HepG2 (cell line): Measurements from ENCODE around the gene ZNF507. TPM values are rescaled to one million over a fixed set of nuclear protein-coding genes. Genes with fewer than 3 reads are reported as not detected.

Experiments used
- ATAC-seq: fragments of 200-7000 bp; cut with Tn5 transposase; 3 replicates; pipeline ENCODE4 v1.9.1; 2020; ENCODE audit warnings: mild to moderate bottlenecking, moderate library complexity
- BruUV-seq: library from RNA; stranded (reverse); fragments of 400-500 nt; replicated peaks from 2 replicates; lab custom pipeline; 2021; lab: Mats Ljungman, UMichigan
- CTCF ChIA-PET: fragments of 300-600 bp; formaldehyde crosslinking; extraction: SDS; loops from one replicate; lab custom pipeline; 2021; ENCODE audit warnings: low total read pairs, inconsistent platforms, low intra/inter-chr PET ratio; lab: Yijun Ruan, JAX
- POLR2A ChIA-PET: fragments of 350-600 bp; sonication (Branson Sonifier 250); formaldehyde crosslinking; loops from one replicate; lab custom pipeline; 2020; ENCODE audit warnings: antibody characterized with exemption, inconsistent platforms; lab: Yijun Ruan, JAX
- DNase-seq: peaks from one replicate; pipeline ENCODE4 v3.0.0-alpha.2; 2015; ENCODE audit warnings: low spot score
- FAIRE-seq: peaks from 3 replicates; lab custom pipeline; 2011; peaks lifted over from hg19 to GRCh38; lab: Jason Lieb, UNC
- H2AFZ ChIP-seq: one replicate; pipeline ENCODE4 v1.6.1; 2011; ENCODE audit warnings: low read length, inconsistent platforms
- H3K27ac ChIP-seq: fragments of 300-600 bp; 3 replicates; pipeline ENCODE4 v1.8.0; 2011; ENCODE audit warnings: mixed run types, mild to moderate bottlenecking, mixed read lengths, low read length, inconsistent platforms; ENCODE audit not compliant: insufficient read depth; ENCODE audit errors: extremely low read length
- H3K27me3 ChIP-seq, 2 experiments: fragments of 200-600 bp in 1 of 2; 2 replicates in 1 of 2; 3 replicates in 1 of 2; pipeline versions ENCODE4 v1.6.0 to v1.8.0; 2011; ENCODE audit warnings: low read length in 2 of 2, mild to moderate bottlenecking in 2 of 2, moderate library complexity in 2 of 2, inconsistent platforms in 1 of 2; ENCODE audit not compliant: insufficient read depth in 2 of 2, control insufficient read depth in 1 of 2
- H3K36me3 ChIP-seq, 2 experiments: fragments of 200-600 bp in 1 of 2; replicated peaks in 1 of 2; 2 replicates in 1 of 2; 3 replicates in 1 of 2; pipeline versions ENCODE4 v1.5.1 to v1.8.0; 2011; ENCODE audit warnings: low read length in 2 of 2, inconsistent platforms in 1 of 2; ENCODE audit not compliant: insufficient read depth in 2 of 2, control insufficient read depth in 1 of 2
- H3K4me1 ChIP-seq: 2 replicates; pipeline ENCODE4 v1.5.1; 2012; ENCODE audit warnings: low read length, inconsistent platforms; ENCODE audit not compliant: insufficient read depth
- H3K4me2 ChIP-seq: 2 replicates; pipeline ENCODE4 v1.6.0; 2011; ENCODE audit warnings: low read depth, low read length, inconsistent platforms
- H3K4me3 ChIP-seq, 3 experiments: fragments of 200-600 bp in 1 of 3; sonication (generic), shearing (Covaris generic) in 1 of 3; replicated peaks in 1 of 3; 2 replicates each; pipeline ENCODE4 v1.5.1; 2011 to 2016; ENCODE audit warnings: low read length in 3 of 3, inconsistent platforms in 2 of 3, low read depth in 2 of 3, mild to moderate bottlenecking in 2 of 3, control low read depth in 1 of 3, mixed read lengths in 1 of 3; ENCODE audit not compliant: insufficient read depth in 1 of 3
- H3K79me2 ChIP-seq: one replicate; pipeline ENCODE4 v1.6.1; 2011; ENCODE audit warnings: low read length, inconsistent platforms; ENCODE audit not compliant: insufficient read depth
- H3K9ac ChIP-seq: 2 replicates; pipeline ENCODE4 v1.6.0; 2011; ENCODE audit warnings: mild to moderate bottlenecking, low read depth, low read length, inconsistent platforms; ENCODE audit not compliant: insufficient read depth
- H3K9me3 ChIP-seq: 2 replicates; pipeline ENCODE4 v1.5.1; 2012; ENCODE audit warnings: mild to moderate bottlenecking, low read length
- H4K20me1 ChIP-seq: 2 replicates; pipeline ENCODE4 v1.6.0; 2011; ENCODE audit warnings: inconsistent platforms, mild to moderate bottlenecking, low read length, moderate library complexity; ENCODE audit not compliant: insufficient read depth
- CEBPG ChIP-seq: IDR thresholded peaks from 2 replicates; pipeline ENCODE4 v1.6.1; 2016
- HMG20A ChIP-seq: IDR thresholded peaks from 2 replicates; pipeline ENCODE4 v1.6.1; 2016; ENCODE audit warnings: borderline replicate concordance
- MIXL1 ChIP-seq: IDR thresholded peaks from 2 replicates; pipeline ENCODE4 v1.6.1; 2016
- NCOA5 ChIP-seq: sonication (generic); formaldehyde crosslinking; IDR thresholded peaks from 2 replicates; pipeline ENCODE4 v1.4.0; 2020; ENCODE audit warnings: missing genetic modification reagents
- NCOR1 ChIP-seq: fragments of 200-600 bp; sonication (generic); IDR thresholded peaks from 2 replicates; pipeline ENCODE4 v1.7.0; 2017; ENCODE audit warnings: antibody characterized with exemption, low read length, borderline replicate concordance
- RARA ChIP-seq: IDR thresholded peaks from 2 replicates; pipeline ENCODE4 v1.6.1; 2016; ENCODE audit warnings: missing genetic modification reagents, missing compliant biosample characterization
- SKIL ChIP-seq: sonication (generic); formaldehyde crosslinking; IDR thresholded peaks from 2 replicates; pipeline ENCODE4 v1.8.0; 2022; ENCODE audit warnings: missing genetic modification reagents, mild to moderate bottlenecking, moderate library complexity, borderline replicate concordance
- SOX5 ChIP-seq: IDR thresholded peaks from 2 replicates; pipeline ENCODE4 v1.6.1; 2016; ENCODE audit warnings: borderline replicate concordance
- TEAD3 ChIP-seq: optimal IDR thresholded peaks from 2 replicates; pipeline ENCODE3; 2016; ENCODE audit warnings: borderline replicate concordance
- ZNF367 ChIP-seq: sonication (generic); formaldehyde crosslinking; IDR thresholded peaks from 2 replicates; pipeline ENCODE4 v1.4.0; 2020; ENCODE audit warnings: missing genetic modification reagents, borderline replicate concordance
- ZSCAN9 ChIP-seq: IDR thresholded peaks from 2 replicates; pipeline ENCODE4 v1.6.1; 2016; ENCODE audit warnings: borderline replicate concordance
- WGBS: methylation state at CpG from one replicate; pipeline ENCODE4 v1.1.6; 2017; ENCODE audit warnings: low lambda C conversion rate; 5-methylcytosine and 5-hydroxymethylcytosine counted together
- in situ Hi-C: cut with HindIII; loops from 2 replicates; pipeline ENCODE4 v1.10.0; 2017; ENCODE audit warnings: low pct_unique_long_range_greater_than_20kb; ENCODE audit not compliant: extremely low pct_ligation_motif_present
- intact Hi-C: fragments of 100-400 bp; cut with micrococcal nuclease; formaldehyde crosslinking; loops from one replicate; pipeline ENCODE4 v1.10.0; 2022; ENCODE audit not compliant: unreplicated experiment
- polyA plus RNA-seq, 8 experiments: library from polyadenylated mRNA; depleted of rRNA in 3 of 8; stranded (reverse) in 7 of 8; unstranded in 1 of 8; fragments of >200 nt; fragmentation: Illumina TruSeq in 4 of 8; extraction: Trizol in 4 of 8; gene quantifications; 2 replicates each; pipeline versions ENCODE4 v1.2.1 to v1.2.3, GENCODE V29; 2011 to 2016; ENCODE audit warnings: low read depth in 4 of 8, missing spikeins in 1 of 8, mixed read lengths in 1 of 8; ENCODE audit not compliant: insufficient read depth in 1 of 8
- total RNA-seq, 5 experiments: library from RNA; depleted of rRNA; stranded (reverse); fragments of >200 nt; fragmentation: Illumina TruSeq; extraction: Trizol; gene quantifications; 2 replicates each; pipeline ENCODE4 v1.2.3, GENCODE V29; 2016; ENCODE audit warnings: low read depth in 1 of 5

The ZNF507 gene
- total and polyA plus RNA-seq, 2 of the 13 experiments (the other 11 are each of a cell fraction or from before 2014, with no cell fraction given) = 7.3 to 10.9 TPM

- no peak for TF ChIP-seq NCOA5 (CRISPR knock-in tag)
- TF ChIP-seq TEAD3 = peak; percentile 18
- peak; percentile 40; the same call in 1 of the 2 replicates for TF ChIP-seq HMG20A (CRISPR knock-in tag)
- TF ChIP-seq ZNF367 = no peak
- TF ChIP-seq CEBPG (CRISPR knock-in tag) = peak; percentile 41
- TF ChIP-seq RARA (CRISPR knock-in tag) = peak; percentile 57; the same call in 1 of the 2 replicates
- TF ChIP-seq SKIL = no peak
- TF ChIP-seq SOX5 = peak; percentile 43; the same call in 1 of the 2 replicates
- 0 out of 2 replicates have a peak, but pooled peaks have one; percentile 39 for TF ChIP-seq MIXL1 (CRISPR knock-in tag)
- TF ChIP-seq, all 625 proteins: peak for 44
These were observed 5.1 kb downstream of the ZNF507 start (continued) for GRCh38 chr19:32350471-32350865.

- Histone ChIP-seq H3K4me3 (no peak overlapping the region; a peak in 1 of 6 replicates), H3K9ac (no peak overlapping the region), H3K27me3 (no peaks in the 10 kb centered on the region; a peak in 1 of 5 replicates), H2AFZ (no peak overlapping the region), H3K4me1 (peaks cover 54% of the 10 kb centered on the region), H3K79me2 (peaks cover 62% of the 10 kb centered on the region), H3K27ac (peak overlapping the region; percentile 61), H3K9me3 (no peaks in the 10 kb centered on the region), H3K36me3 (peaks cover 11 to 56% of the 10 kb centered on the region in 2 experiments), H4K20me1 (peaks cover 4% of the 10 kb centered on the region; the same call in 1 of the 2 replicates), H3K4me2 (peak overlapping the region; percentile 51)
- in situ Hi-C loops = no loop called here
- intact Hi-C loops = no loop called here
- 0 out of 2 replicates have a peak, but pooled peaks have one; percentile 1 for TF ChIP-seq ZSCAN9 (CRISPR knock-in tag)
- no peak for TF ChIP-seq NCOR1
- ATAC-seq (peak; percentile 55), DNase-seq (no peak), FAIRE-seq (no peak)
- 71% methylated on average over 2 of the region's 2 CpGs for WGBS
- POLR2A ChIA-PET = interaction anchor here (2.1 to 2.3 kb wide), 2 partner anchors 13 to 23 kb away, joined by 9 to 15 read pairs; no protein-coding TSS in a partner anchor
- BruUV-seq = no TSS peak
- CTCF ChIA-PET = no interaction called here
These were observed 5.6 kb downstream of the ZNF507 start for GRCh38 chr19:32350987-32351348.
